ENCODE data around the gene FAHD2A.
"Not testable (repeated sequence)": the region's sequence is repeated elsewhere in the genome, so short reads cannot be mapped to it uniquely, and the experiment has no call there.

The FAHD2A gene

GRCh38 chr2:95375532-95376150 lies 26.9 kb upstream of the FAHD2A start:
- no peak for DNase-seq

DNA sequence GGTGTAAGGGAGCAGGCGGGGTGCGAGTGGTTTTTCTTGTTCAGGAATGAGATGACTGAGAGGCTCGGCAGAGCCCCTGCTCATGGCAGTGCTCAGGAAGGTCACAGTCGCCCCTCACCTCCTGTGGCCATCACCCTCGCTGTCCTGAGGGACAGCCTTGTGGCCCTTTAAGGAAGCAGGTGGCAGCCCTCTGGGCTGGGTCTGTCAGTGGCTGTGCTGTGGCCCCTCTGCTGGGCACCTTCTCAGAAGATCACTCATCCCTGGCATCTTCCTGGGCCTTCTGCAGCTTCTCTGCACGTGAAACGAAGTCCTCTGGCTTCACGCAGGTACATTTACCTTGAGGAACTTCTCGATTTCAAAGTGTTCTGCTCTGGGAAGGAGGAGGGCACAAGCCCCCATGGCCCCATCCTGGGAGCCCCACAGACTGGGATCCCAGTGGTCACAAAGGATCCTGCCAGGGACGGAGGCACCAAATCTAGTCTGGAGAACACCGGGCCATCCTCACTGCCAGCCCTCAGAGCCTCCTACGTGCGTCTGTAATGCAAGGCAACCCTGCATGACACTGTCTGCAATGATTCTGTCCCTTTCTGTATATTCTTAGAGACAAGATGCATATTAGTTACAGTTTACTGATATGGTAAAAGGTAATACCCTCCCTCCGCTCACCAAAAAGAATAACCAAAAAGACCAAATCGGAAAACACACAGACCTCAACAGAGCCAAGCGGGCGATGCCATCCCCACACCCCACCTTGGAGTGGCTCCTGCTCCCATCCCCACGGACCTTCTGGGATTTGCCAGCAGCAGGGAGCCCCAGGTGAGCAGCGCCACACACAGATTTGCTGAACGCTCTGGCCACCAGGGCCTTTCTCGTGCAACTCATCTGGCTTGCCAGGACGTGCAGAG lies 25.9 kb upstream of the FAHD2A start:
- no peak for DNase-seq

GRCh38 chr2:95377216-95378123 lies 25.0 kb upstream of the FAHD2A start:
- DNase-seq = no peak

- DNase-seq = not testable (repeated sequence)
Measured at GRCh38 chr2:95378281-95378680, 24.2 kb upstream of the FAHD2A start.

DNA sequence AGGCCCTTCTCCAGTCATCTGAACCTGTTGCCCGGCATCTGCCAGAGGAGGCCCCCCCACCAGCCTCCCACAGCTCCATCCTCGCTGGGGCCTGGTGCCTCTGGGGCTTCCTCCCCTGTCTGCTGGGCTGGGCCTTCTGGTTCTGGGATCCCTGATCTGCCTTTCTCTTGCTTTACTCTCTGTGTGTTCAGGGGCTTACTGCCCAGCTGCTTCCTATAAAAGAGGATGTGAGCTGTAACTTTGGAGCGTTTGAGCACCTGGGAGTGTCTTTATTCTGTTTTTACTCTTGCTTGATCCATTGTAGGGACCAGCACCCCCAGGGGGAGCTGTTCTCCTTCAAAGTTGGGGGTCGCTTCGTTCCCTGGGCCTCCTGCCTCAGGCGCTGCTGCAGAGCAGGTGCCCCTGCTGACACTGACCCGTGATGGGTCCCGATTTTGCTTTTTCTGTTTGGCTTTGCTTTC lies 23.1 kb upstream of the FAHD2A start:
- DNase-seq = no peak

- DNase-seq = no peak
Measured at GRCh38 chr2:95380280-95380679, 22.2 kb upstream of the FAHD2A start.

DNA sequence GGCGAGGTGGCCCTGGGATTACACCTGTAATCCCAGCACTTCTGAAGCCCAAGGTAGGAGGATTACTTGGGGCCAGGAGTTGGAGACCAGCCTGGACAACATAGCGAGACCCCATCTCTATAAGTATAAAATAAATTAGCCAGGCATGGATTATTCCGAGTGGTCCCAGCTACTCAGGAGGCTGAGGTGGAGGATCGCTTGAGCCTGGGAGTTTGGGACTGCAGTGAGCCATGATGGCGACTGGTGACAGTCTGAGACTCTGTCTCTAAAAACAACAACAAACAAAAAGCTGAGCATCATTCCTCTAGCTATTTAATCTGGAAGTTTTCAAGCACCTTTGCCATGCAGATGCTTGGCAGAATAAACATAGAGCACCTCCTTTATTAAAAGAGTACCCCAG lies 21.8 kb upstream of the FAHD2A start:
- no peak for DNase-seq

GRCh38 chr2:95381212-95382191 lies 21.0 kb upstream of the FAHD2A start:
- DNase-seq = no peak

GRCh38 chr2:95382192-95382591 lies 20.3 kb upstream of the FAHD2A start:
- DNase-seq = no peak

GRCh38 chr2:95382686-95383634 lies 19.5 kb upstream of the FAHD2A start:
- DNase-seq = no peak

- DNase-seq = no peak
Measured at GRCh38 chr2:95383635-95384027, 18.9 kb upstream of the FAHD2A start.

- no peak for DNase-seq
Measured at GRCh38 chr2:95384854-95385569, 17.5 kb upstream of the FAHD2A start.

DNA sequence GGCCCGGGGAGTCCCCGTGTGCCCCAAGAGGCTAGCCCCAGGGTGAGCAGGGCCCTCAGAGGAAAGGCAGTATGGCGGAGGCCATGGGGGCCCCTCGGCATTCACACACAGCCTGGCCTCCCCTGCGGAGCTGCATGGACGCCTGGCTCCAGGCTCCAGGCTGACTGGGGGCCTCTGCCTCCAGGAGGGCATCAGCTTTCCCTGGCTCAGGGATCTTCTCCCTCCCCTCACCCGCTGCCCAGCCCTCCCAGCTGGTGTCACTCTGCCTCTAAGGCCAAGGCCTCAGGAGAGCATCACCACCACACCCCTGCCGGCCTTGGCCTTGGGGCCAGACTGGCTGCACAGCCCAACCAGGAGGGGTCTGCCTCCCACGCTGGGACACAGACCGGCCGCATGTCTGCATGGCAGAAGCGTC lies 16.9 kb upstream of the FAHD2A start:
- no peak for DNase-seq

- DNase-seq = no peak
Measured at GRCh38 chr2:95386031-95386430, 16.5 kb upstream of the FAHD2A start.

DNA sequence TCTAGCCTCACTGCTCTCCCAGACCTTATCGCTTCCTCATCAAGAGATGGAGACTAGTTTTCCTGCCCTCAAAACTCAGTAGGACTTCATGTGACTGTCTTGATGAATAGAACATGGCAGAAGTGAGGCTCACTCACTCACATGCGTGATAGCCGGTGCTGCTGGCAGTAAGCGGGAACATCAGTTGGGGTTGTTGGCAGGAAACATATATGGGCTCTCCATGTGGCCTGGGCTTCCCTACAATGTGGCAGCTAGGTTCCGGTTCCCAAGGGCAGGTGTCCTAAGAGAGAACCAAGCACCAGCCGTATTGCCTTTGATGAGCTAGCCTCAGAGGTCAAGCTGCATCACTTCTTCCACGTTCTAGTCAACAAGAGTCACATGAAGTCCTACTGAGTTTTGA lies 15.2 kb upstream of the FAHD2A start:
- no peak for DNase-seq

- no peak for DNase-seq
Measured at GRCh38 chr2:95388091-95388692, 14.3 kb upstream of the FAHD2A start.

- peak in 1 of 58 donors; percentile 19 for DNase-seq
Measured at GRCh38 chr2:95388856-95389244, 13.7 kb upstream of the FAHD2A start.

All from anterior cingulate cortex (tissue), 58 donors.